ENCODE results near the gene TYW1B.
"Not testable (repeated sequence)": the region's sequence is repeated elsewhere in the genome, so short reads cannot be mapped to it uniquely, and the experiment has no call there.

TYW1B gene

DNA sequence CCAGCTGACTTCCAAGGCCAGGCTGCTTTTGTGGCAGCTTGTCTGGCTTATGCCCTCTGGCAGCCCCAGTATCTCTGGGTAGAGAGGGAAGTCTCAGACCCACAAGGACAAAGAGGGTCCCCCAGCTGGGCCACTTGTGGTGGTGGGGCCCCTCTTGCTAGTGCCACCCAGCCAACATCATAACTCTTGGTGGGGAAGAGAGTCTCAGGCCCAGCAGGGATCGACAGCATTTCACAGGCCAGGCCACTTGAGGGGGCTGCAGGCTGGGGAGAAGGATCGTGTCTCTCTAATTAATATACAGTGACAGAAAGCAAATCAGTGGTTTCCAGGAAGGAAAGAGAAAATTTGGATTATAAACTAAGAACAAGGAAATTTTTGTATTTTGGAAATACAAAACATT, 76.0 kb downstream of the TYW1B start:
- no peak for DNase-seq

DNA sequence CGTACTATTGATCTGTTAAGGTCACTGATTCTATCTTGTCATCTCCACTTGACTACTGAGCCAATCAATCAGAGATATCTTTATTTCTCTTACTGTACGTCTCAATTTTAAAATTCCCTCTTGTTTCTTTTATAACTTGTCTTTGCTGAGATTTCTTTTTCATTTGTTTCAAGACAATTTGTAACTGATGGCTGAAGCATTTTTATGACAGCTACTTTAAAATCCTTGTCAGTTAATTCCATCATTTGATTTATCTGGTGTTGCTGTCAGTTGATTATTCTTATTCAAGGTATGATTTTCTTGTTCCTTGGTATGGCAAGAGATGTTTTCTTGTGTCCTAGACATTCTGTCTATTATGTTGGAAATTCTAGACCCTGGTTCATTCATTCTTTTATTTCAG, 76.6 kb downstream of the TYW1B start:
- DNase-seq: no peak

DNA sequence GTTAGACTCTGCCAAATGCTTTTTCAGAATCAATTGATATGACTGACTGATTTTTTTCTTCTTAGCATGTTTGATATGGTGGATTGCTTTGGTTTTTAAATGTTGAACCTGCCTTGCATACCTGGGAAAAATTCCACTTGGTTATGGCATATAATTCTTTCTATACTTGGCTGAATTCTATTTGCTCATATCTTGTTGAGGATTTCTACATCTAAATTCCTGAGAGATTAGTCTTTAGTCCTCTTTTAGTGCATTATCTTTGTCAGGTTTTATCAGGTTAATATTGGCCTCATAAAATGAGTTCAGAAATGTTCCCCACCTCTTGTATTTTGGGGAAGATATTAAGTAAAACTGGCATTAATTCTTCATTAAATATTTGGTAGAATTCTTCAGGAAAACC, 79.4 kb downstream of the TYW1B start:
- DNase-seq: not testable (repeated sequence)

DNA sequence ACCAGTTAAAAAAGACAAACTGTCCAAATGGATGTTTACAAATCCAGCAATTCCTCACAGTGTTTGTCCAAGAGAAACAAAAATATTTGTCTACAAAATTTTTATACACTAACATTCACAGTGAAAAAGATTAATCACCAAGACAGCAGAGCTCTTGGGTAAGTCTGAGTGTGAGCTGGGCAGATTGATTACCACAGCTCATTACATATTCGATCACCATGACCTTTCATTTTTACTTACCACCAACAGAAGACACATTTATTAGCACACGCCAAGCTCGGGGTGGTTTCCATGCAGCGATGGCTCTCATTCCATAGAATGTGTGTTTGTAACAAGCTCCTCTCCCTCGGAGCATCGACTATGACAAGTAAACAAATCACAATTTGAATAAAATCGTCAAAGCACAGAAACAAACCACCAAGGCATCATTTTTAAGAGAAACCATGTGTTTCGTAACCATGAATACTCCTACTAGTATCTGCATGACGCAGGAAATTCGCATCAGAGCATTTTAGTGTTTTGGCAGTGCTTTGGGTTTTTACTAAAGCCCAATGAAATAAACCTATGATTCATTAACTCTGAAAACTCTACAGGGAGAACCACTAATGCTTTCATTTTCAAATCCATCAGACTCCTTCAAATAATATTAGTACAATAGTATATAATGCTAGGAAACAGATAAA, 83.6 kb downstream of the TYW1B start:
- not testable (repeated sequence) for DNase-seq

DNA sequence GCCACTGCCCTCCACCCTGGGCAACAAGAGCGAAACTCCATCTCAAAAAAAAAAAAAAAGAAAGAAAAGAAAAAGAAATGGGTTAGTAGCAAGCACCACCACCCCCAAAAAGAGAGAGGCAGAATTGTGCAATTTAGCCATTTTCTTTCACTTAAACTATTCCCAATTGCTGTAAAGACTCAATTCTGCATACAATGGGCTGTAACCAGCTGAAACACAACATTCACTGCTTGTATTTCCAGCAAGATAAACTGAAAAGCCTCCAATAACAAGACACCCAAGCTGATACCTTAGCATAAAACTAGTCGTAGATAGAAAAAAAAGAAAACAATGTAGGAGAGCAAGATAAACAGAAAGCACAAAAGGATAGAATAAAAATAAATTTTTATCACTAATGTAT, 84.2 kb downstream of the TYW1B start:
- DNase-seq: not testable (repeated sequence)

DNA sequence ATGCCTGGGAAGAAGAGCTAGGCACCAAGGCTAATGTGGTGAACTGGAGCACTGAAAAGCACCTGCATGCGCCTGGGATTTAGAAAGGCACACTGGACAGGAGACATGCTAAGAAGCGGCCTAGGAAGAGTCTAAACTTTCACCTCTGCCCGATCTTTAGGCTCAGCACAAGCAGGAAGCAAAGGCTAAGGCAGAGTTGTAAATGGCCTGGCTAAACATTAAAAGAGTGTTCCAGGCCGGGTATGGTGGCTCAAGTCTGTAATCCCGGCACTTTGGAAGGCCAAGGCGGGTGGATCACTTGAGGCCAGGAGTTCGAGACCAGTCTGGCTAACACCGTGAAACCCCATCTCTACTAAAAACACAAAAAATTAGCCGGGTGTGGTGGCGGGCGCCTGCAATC, 88.3 kb downstream of the TYW1B start:
- not testable (repeated sequence) for DNase-seq

DNA sequence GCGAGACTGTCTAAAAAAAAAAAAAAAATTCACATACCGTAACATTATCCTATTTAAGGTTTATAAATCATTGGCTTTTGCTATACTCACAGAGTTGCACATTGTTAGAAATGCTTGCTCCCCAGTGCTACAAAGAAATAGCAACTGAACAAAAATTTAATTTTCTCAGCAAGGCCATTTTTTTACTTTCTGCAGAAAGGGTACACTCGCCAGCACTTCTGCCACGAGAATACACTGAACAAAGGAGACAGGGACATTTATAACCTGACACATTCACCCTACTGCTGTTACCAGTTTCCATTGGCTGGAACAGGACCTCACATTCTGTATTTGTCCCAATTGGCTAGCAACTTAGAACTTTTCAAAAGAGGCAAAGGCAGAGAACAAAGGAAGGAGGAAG, 92.1 kb downstream of the TYW1B start:
- not testable (repeated sequence) for DNase-seq

DNA sequence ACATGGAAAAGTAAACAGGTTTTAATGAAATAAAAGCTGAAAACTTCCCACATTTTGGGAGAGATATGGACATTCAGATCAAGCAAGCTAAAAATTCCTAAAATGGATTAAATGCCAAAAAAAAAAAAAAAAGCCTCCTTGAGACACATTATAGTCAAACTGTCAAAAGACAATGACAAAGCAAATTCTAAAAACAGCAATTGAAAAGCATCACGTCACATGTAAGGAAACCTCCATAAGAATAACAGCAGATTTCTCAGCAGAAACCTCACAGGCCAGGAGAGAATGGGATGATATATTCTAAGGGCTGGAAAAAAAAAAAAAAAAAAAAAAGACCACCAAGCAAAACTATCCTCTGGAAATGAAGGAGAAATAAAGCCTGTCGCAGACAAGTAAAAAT, 97.2 kb downstream of the TYW1B start:
- not testable (repeated sequence) for DNase-seq

DNA sequence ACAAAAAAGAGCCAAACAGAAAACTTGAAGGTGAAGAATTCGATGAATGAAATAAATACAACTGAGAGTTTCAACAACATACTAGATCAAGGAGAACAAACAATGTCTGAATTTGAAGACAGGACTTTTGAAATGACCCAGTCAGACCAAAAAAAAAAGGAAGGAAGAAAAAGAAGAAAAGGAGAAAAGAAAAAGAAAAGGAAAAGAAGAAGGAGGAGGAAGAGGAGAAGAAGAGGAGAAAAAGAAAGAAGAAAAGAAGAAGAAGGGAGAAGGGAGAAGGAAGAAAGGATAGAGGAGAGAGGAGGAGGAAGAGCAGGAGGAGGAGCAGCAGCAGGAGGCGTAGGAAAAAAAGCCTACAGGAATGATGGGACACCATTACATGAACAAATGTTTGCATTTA, 97.6 kb downstream of the TYW1B start:
- not testable (repeated sequence) for DNase-seq

DNA sequence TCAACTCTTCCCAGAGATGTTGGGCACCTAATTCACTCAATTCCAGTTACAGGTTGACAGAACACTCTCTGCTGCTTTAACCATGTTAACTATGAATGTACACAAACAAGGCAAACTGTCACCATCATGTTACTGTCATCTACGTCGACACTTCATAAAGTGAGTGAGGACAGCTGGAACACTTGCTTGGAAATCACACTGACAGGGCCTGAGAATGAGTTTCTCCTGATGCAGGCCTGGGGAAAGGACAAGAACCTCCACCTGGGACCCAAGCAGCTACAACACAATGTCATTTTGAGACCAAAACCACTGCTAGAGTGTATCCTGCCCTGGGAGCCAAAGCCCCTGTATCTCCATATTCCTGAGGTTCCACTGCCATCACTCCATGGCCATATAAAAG, 98.9 kb downstream of the TYW1B start:
- DNase-seq: not testable (repeated sequence)

DNA sequence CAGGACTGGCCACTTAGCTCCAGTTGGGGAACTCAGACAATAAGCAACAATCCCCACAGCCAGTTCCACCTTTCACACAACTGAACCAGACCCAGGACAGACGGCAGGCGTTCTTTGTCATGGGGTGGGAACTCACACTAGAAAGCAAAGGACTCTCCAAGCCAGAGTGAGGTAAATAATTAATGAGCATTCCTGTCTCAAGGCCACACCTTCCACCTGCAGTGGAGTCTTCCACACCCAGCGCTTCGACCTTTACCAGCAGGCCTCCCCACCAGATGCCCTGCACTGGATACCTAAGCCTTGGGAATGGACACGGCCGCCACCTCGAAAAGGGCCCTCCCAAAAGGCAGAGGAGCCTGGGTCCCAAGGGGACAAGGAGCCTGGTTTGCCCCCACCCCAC, 105.3 kb downstream of the TYW1B start:
- DNase-seq: not testable (repeated sequence)

DNA sequence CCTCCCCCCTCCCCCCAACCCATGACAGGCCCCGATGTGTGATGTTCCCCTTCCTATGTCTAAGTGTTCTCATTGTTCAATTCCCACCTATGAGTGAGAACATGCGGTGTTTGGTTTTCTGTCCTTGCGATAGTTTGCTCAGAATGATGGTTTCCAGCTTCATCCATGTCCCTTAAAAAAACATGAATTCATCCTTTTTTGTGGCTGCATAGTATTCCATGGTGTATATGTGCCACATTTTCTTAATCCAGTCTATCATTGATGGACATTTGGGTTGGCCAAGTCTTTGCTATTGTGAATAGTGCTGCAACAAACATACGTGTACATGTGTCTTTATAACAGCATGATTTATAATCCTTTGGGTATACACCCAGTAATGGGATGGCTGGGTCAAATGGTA, 107.1 kb downstream of the TYW1B start:
- not testable (repeated sequence) for DNase-seq

DNA sequence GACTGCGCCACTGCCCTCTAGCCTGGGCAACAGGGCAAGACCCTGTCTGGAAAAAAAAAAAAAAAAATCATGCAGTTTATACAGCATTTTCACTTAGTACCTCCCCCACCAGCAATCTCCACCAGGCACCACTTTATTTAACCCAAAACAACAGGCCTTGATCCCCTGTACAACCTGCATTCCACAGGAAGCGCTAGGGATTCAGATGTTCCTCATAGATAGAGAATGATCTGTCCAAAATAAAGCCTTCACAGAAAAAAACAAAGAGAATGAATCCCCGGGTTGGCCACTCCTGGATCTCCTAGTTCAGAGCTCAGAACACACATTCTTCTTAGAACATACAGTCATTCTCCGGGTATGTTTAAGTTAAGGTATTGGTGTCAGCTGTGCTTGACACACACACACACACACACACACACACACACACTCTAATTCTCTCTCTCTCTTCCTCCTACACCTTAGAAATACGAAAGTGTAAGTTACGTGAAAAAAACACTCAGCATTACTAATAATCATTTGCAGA, 110.7 kb downstream of the TYW1B start:
- not testable (repeated sequence) for DNase-seq

DNA sequence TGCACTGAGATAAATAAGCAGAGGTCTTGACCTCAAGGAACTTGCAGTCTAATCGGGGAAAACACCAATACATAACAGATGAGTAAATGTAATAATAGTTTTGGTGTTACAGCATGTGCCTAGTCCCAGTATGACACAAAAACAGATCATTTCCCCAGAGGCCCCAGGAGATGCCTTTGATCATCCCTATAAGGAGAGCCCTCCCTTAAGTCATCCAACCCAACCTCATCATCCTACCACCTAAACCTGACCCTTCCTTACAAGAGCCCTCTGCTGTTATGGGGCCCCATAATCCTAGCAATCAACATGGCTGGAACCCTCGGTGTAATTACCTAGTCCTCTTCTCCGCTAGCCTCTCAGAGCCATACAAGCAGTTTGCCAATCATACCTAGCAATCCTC, 116.1 kb downstream of the TYW1B start:
- DNase-seq: not testable (repeated sequence)

DNA sequence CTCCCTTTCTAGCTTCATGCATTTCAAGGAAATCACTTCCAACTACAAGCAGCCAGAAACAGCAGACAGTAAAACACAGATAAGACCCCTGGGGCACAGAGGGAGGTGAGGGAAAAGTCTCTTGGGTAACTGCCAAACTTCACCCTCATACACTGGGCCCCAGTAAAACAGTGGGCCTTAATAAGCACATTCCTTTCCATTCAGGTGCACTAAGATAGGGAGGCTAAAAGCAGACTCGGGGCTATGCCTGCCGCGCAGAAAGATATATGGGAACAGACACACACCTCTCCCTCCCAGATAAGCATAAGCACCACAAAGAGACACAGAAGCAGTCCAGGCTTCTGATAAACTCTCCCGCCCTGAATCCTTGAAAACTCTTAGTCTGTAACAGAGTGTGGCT, 117.0 kb downstream of the TYW1B start:
- no peak for DNase-seq

DNA sequence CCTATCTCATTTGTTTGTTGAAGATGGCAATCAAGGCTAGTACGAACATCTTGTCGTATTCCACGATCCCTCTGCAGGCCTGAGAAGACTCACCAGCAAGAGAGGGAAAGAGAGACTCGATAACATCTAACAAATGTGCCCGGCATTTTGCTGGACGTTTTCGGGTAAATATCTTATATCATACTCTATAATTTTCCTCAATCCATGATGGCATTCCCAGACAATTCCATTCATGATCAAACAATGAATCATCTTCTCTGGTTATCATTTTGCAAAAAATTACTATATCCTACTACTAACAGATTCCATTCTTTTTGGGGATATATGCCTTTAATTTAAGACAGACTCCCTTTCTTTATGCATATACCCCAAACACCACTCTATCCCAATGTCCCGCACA, 118.1 kb downstream of the TYW1B start:
- no peak for DNase-seq

DNA sequence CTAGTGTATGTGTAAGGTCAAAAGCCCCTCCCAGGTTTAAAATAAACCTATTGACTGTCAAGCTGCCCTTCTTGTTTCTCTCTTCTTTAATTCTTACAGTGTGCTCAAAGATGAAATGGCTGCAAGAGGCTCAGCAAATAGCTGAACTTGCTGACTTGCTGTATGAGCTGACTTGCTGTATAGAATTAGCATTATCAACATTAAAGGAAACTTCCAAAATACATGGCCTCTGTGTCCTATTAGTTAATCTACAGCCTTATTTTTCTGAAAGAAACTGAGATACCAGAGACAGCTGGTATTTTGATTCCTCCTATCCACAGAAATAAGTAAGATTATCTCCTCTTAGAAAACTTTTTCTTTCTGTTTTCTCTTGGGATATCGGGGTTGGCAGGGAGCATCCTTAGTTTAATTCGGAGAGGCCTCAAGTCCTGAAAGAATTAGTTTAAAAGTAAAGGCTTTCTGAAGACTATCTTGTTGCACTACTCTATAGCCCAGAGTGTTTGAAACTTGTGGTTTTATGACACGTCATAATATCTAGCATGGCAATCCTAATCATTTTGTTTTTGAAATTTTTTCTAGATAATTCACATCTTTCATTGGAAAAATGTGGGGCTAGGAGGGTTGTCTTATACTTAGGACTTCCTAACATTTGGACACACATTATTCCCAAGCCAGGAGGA, 119.5 kb downstream of the TYW1B start:
- DNase-seq: not testable (repeated sequence)

DNA sequence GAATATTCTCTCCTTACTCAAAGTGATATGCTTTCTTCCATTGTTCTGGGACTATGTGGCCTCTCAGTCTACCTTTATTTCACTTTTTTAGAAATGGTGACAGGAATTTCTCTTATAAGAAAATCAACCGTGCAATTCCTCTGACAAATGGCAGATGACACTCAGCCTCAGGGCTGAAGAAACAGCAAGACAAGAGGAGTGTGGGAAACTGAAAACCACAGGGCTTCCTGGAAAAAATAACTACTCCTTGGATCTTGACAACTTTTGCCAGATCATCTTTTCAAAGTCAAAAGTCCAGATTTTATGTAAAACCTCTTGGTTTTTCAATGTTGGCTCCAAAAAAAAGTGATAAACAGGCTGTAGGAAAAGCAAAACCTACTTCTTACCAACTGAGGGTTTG, 121.5 kb downstream of the TYW1B start:
- no peak for DNase-seq

DNA sequence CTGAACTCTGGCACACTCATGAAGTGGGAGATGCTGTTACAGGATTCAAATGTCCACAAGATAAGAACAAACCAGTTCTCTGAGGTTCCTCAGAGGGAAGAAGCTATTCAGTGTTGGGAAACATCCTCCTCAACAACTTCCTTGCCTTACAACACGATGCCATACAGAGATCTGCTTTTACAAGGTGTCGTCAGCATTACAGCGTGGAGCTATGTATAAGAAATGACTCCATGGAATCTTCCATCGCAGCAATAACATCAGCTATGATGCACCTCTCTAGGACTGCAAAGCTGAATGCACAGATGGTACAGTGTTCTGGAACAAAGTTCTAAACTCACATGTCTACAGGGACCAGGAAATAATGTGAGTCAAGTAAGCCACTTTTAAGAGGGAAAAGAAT, 122.3 kb downstream of the TYW1B start:
- DNase-seq: not testable (repeated sequence)

DNA sequence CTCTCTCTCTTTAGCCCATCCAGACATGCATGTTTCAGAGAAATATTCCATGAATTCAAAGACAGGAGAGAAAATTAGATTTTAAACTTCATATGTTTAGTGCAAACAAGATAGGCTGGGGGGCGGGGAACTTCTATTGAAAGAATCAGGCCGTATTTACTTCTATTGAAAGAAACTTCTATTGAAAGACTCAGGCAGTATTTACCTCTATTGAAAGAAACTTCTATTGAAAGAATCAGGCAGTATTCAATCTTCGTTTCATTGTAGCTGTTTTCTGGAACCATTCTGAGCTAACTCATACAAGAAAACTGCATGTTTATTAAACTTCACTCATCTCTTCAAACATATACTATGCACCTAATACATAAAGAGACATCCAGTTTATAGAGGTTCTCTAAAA, 123.1 kb downstream of the TYW1B start:
- no peak for DNase-seq

DNA sequence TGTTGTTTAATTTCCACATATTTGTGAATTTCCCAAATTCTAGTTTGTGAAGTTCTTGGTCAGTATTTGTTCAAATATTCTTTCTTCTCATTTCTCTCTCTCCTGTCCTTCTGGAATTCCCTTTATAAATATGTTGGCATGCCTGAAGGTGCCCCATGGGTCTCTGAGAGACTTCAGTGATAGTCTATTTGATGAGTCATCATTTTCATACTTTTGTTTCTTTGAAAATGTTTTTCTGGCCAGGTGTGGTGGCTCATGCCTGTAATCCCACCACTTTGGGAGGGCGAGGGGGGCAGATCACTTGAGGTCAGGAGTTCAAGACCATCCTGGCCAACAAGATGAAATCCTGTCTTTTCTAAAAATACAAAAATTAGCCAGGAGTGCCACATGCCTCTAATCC, 127.5 kb downstream of the TYW1B start:
- not testable (repeated sequence) for DNase-seq

DNA sequence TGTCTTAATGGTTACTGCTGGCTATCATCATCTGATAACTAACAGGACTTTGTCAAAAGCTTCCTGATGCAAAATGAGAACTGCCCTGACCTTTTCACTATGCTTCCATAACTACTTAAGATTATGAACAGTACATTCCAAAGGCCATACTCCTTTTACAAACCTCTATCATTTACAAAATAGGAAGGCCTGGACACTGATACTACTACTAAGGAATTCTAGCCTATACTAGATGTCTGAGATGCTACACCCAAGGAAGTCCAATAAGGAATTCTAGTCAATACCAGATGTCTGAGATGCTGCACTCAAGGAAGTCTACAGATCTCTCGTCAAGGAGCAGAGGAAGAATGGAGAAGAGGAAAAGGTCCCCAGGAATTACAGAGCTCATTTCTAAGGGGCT, 130.9 kb downstream of the TYW1B start:
- DNase-seq: not testable (repeated sequence)

DNA sequence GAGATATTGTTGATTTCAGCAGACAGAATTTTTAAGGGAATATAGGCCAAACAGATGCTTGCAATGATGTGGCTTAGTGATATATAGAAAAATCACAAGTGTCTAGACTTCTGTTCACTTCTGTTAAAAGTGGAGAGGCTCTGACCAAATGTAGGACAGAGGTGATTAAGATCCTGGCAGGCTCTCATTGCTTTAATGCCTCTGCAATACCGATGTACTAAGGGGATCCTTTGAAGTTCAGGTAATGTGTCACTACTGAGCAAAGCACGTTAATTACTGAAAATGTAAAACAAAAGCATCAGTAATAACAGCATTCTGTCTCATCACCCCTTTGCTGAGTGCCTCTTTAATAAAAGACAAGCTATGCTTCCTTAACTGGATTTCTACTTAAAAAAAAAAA, 131.4 kb downstream of the TYW1B start:
- not testable (repeated sequence) for DNase-seq

DNA sequence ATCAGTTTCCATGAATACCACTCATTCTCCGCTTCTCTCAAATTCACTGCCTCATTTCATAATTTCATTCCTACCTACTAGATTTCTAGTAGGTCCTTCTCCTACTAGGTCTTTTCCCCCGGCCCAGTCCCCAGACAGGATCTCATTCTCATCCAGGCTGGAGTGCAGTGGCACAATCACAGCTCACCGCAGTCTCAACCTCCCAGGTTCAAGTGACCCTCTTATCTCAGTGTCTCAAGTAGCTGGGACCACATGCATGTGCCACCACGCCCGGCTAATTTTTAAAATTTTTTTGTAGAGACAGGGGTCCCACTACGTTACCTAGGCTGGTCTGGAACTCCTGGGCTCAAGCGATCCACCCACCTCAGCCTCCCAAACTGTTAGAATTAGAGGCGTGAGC, 132.5 kb downstream of the TYW1B start:
- DNase-seq: not testable (repeated sequence)

Data from central memory CD4-positive, alpha-beta T cell (primary cell).